ENCODE data around the gene IRF2. TPM values are rescaled to one million over a fixed set of nuclear protein-coding genes. Genes with fewer than 3 reads are reported as not detected.

Gene IRF2
- total and polyA plus RNA-seq, 2 of the 8 experiments (the other 6 are each of a cell fraction or from before 2014, with no cell fraction given): 13.8 to 17.0 TPM

DNA sequence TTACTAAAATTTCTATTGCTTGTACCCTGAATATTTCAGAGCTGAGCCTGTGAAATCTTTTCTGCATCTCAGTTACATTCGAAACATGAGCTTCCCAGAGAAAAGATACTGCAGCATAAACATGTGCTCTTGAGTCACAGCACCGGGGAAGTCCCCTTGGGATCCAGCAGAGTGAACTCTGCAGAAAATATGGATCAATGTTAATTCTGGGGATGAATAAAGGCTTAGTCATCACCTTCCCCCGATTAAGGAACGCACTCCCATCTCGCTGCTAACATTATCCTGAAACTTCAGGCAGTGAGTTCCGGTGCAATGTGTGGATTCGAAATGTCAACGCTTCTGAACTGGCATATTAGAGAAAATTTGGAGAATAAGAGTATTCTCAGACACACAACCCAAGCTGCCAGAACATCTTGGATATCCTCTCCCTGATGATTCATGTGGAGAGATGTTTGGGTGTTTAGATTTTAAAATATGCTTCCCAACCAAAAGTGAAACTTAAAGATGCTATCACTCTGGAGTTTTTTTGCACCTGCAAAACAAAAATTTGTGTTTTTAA, 90.8 kb downstream of the IRF2 start:
- no peak for DNase-seq (ENCODE audit: low read depth in 1 of 2, low spot score in 2 of 2)
- Histone ChIP-seq H4K91ac (replicated peaks; ENCODE audit: insufficient read length, low read length) (peak overlapping the region; percentile 3), H3K23ac (ENCODE audit: insufficient read length) (no peak overlapping the region), H3K23me2 (ENCODE audit: low read depth, low read length) (no peaks in the 10 kb centered on the region; the same call in 1 of the 2 replicates), H2BK12ac (ENCODE audit: low read depth, low read length) (peak overlapping the region; percentile 90; the same call in 1 of the 2 replicates), H2BK5ac (ENCODE audit: low read depth, low read length) (peak overlapping the region; percentile 74; the same call in 1 of the 2 replicates), H3K56ac (replicated peaks; ENCODE audit: insufficient read length, low read depth, low read length) (no peak overlapping the region), H3K4me3 (ENCODE audit: extremely low read depth in 1 of 4, insufficient read depth in 2 of 4, low read depth in 3 of 4, low read length in 4 of 4) (no peak overlapping the region), H3K14ac (ENCODE audit: insufficient read length) (no peak overlapping the region), H4K8ac (ENCODE audit: extremely low read depth, insufficient read depth, low read length) (no peak overlapping the region), H3K79me2 (ENCODE audit: control insufficient read depth in 1 of 2, insufficient read depth in 2 of 2, low read length in 2 of 2) (no peaks in the 10 kb centered on the region), H3K27ac (ENCODE audit: low read depth, low read length) (no peak overlapping the region), H4K5ac (ENCODE audit: insufficient read length, low read depth, low read length) (no peak overlapping the region), H3K4me2 (ENCODE audit: insufficient read depth in 1 of 2, low read depth in 2 of 2, low read length in 2 of 2) (peak overlapping the region in 1 of 2 experiments; percentile 1; a peak in 1 of 4 replicates), H3K9me3 (ENCODE audit: insufficient read depth in 2 of 2, low read depth in 1 of 2, low read length in 1 of 2) (no peaks in the 10 kb centered on the region), H2BK15ac (ENCODE audit: low read length) (no peak overlapping the region; the same call in 1 of the 2 replicates), H4K20me1 (replicated peaks in 1 of 2; ENCODE audit: control insufficient read depth in 1 of 2, insufficient read depth in 2 of 2, low read length in 2 of 2) (no peaks in the 10 kb centered on the region), H3K4me1 (replicated peaks in 1 of 4; ENCODE audit: control insufficient read depth in 3 of 4, insufficient read depth in 4 of 4, low read length in 3 of 4) (peaks cover 21 to 41% (median 34%) of the 10 kb centered on the region in 4 experiments), H2BK20ac (ENCODE audit: low read length) (no peak overlapping the region; the same call in 1 of the 2 replicates), H3K4ac (replicated peaks; ENCODE audit: insufficient read length, low read depth, low read length) (no peak overlapping the region), H2BK120ac (replicated peaks; ENCODE audit: low read depth, low read length) (peak overlapping the region; percentile 58), H3K9ac (replicated peaks in 1 of 4; ENCODE audit: extremely low read depth in 1 of 4, low read depth in 3 of 4, low read length in 3 of 4) (no peak overlapping the region), H2AK5ac (ENCODE audit: low read depth, low read length) (no peak overlapping the region), H3K18ac (ENCODE audit: extremely low read depth, low read length) (no peak overlapping the region), H2AFZ (ENCODE audit: low read length) (no peak overlapping the region), H3K79me1 (ENCODE audit: low read depth, low read length) (no peaks in the 10 kb centered on the region), H3K36me3 (ENCODE audit: control insufficient read depth in 2 of 4, insufficient read depth in 4 of 4, low read length in 3 of 4) (peaks cover 0 to 6% (median 0%) of the 10 kb centered on the region in 4 experiments; a peak in 2 of 8 replicates), H3K27me3 (replicated peaks in 1 of 4; ENCODE audit: control insufficient read depth in 3 of 4, extremely low read depth in 1 of 4, insufficient read depth in 3 of 4, low read length in 3 of 4) (no peaks in the 10 kb centered on the region)
- POLR2A ChIA-PET (ENCODE audit: partially characterized antibody): no interaction called here
- 79% methylated on average over 8 of the region's 8 CpGs; no CpG with 5 or more reads in 1 of the 2 experiments for WGBS, 2 experiments (ENCODE audit: extremely low coverage in 1 of 2, insufficient coverage in 1 of 2, insufficient read length in 1 of 2, insufficient replicate concordance in 2 of 2, low coverage in 1 of 2, low lambda C conversion rate in 2 of 2, missing lambda C conversion rate in 1 of 2)
- no peak for FAIRE-seq
- TF ChIP-seq JUND (IDR thresholded peaks at IDR 0.05; ENCODE audit: low read length) (no peak), RAD21 (IDR thresholded peaks at IDR 0.05 in 1 of 2, conservative IDR thresholded peaks at IDR 0.05 in 1 of 2; ENCODE audit: low read depth in 2 of 2, low read length in 2 of 2) (no peak), CHD2 (IDR thresholded peaks at IDR 0.05; ENCODE audit: low read length) (no peak), RNF2 (IDR thresholded peaks at IDR 0.05; ENCODE audit: borderline replicate concordance, low read depth, low read length, missing control alignments, poor library complexity, severe bottlenecking) (no peak), SRF (IDR thresholded peaks at IDR 0.05; ENCODE audit: low read depth, low read length) (no peak), TAF1 (IDR thresholded peaks at IDR 0.05; ENCODE audit: low read depth, low read length) (no peak)
- CTCF ChIA-PET (ENCODE audit: partially characterized antibody): no interaction called here
